ENCODE results near the gene MRTFA. TPM values are rescaled to one million over a fixed set of nuclear protein-coding genes. Genes with fewer than 3 reads are reported as not detected.

MRTFA gene
- total and polyA plus RNA-seq, 9 of the 15 experiments (the other 6 are each of a cell fraction or from before 2014, with no cell fraction given): 0.84 to 21.1 (median 3.7) TPM

DNA sequence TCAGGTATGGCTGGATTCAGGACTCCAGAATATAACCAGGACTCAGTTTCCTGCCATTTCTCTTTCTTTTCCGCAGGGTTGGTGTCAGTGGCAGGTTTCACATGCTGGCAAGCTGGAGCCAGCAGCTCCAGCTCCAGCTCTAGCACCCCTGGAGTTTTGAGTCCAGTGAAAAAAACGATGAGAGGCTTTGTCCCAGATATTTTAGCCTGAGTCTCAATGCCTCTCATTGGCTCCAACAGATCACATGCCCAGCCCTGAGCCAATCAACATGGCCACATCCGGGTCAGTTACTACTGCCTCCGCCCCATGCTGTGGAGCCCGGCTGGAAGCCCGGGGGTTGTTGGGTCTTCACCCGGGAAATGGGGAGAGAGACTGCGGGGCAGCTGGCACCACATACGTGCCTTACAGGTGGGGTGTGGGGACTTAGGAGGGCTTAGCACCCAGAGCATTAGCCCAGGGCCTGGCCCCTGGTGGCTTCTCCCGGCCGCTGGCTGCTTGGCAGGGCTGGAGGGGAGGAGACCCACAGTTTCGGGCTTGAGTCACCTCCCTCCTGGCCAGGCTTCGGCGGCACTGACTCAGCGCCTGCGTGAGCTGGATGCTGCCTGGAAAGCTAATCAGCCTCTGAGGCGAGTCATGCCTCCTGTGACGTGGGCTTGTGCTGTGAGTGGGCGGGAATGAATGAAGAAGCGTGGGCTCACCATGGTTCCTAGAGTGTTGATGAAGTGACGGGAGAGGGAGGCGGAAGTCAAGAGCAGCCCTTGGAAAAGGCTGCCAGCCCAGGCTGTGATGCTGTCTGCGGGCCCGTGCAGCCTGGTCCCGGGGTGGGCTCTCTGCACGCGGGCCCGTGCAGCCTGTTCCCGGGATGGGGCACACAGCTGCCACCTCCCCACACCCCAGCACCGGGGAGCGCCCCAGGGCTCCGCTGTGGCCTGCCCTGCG, 15.3 kb upstream of the MRTFA start (continued):
- TF ChIP-seq HNRNPH1 (optimal IDR thresholded peaks at IDR 0.05; ENCODE audit: low read depth, low read length): no peak
- TF ChIP-seq FOSL1 (tag; conservative IDR thresholded peaks at IDR 0.05): peak; percentile 91
- no peak for TF ChIP-seq BMI1 (IDR thresholded peaks at IDR 0.05; ENCODE audit: low read length)
- TF ChIP-seq LEF1 (IDR thresholded peaks at IDR 0.05): 0 out of 2 replicates have a peak, but pooled peaks have one; percentile 36
- peak; percentile 58 for TF ChIP-seq CBFA2T2 (conservative IDR thresholded peaks at IDR 0.05)
- peak; percentile 86 for TF ChIP-seq ATF7 (IDR thresholded peaks at IDR 0.05)
- TF ChIP-seq ZNF384 (IDR thresholded peaks at IDR 0.05; ENCODE audit: low read depth, low read length): peak; percentile 85
- TF ChIP-seq RBM25 (IDR thresholded peaks at IDR 0.05; ENCODE audit: low read depth, low read length, severe bottlenecking): peak; percentile 55
- 0 out of 2 replicates have a peak, but pooled peaks have one; percentile 44 for TF ChIP-seq GABPA (tag; conservative IDR thresholded peaks at IDR 0.05; ENCODE audit: low read depth)
- TF ChIP-seq RUNX1 (IDR thresholded peaks at IDR 0.05; ENCODE audit: low read depth): no peak
- TF ChIP-seq NCOA1 (IDR thresholded peaks at IDR 0.05; ENCODE audit: low read depth): no peak
- peak; percentile 39 for TF ChIP-seq RBBP5 (IDR thresholded peaks at IDR 0.05; ENCODE audit: borderline replicate concordance, insufficient read depth, low read length, poor library complexity, severe bottlenecking)
- no peak for TF ChIP-seq ZNF282 (CRISPR knock-in tag; IDR thresholded peaks at IDR 0.05)
- peak; percentile 93 for TF ChIP-seq POLR2B (IDR thresholded peaks at IDR 0.05; ENCODE audit: low read depth, partially characterized antibody)
- no peak for TF ChIP-seq IRF2 (CRISPR knock-in tag; IDR thresholded peaks at IDR 0.05)
- TF ChIP-seq PYGO2 (tag; IDR thresholded peaks at IDR 0.05): no peak
- TF ChIP-seq TEAD1 (CRISPR knock-in tag; IDR thresholded peaks at IDR 0.05): 0 out of 4 replicates have a peak, but pooled peaks of 1 of the 2 experiments have one; percentile 63
- TF ChIP-seq, protein P1, sequence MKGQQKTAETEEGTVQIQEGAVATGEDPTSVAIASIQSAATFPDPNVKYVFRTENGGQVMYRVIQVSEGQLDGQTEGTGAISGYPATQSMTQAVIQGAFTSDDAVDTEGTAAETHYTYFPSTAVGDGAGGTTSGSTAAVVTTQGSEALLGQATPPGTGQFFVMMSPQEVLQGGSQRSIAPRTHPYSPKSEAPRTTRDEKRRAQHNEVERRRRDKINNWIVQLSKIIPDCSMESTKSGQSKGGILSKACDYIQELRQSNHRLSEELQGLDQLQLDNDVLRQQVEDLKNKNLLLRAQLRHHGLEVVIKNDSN (CRISPR knock-in tag; IDR thresholded peaks at IDR 0.05): peak; percentile 99
- TF ChIP-seq GTF2A2 (tag; IDR thresholded peaks at IDR 0.05): no peak
- peak; percentile 92 for TF ChIP-seq KDM5B (IDR thresholded peaks at IDR 0.05; ENCODE audit: insufficient replicate concordance, low read depth, low read length)
- peak; percentile 74 for TF ChIP-seq ZNF121 (CRISPR knock-in tag; conservative IDR thresholded peaks at IDR 0.05)
- no peak for TF ChIP-seq HMG20B (CRISPR knock-in tag; IDR thresholded peaks at IDR 0.05)
- TF ChIP-seq NCOA6 (IDR thresholded peaks at IDR 0.05): no peak
- TF ChIP-seq, protein P2, sequence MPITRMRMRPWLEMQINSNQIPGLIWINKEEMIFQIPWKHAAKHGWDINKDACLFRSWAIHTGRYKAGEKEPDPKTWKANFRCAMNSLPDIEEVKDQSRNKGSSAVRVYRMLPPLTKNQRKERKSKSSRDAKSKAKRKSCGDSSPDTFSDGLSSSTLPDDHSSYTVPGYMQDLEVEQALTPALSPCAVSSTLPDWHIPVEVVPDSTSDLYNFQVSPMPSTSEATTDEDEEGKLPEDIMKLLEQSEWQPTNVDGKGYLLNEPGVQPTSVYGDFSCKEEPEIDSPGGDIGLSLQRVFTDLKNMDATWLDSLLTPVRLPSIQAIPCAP (CRISPR knock-in tag; IDR thresholded peaks at IDR 0.05; ENCODE audit: borderline replicate concordance): no peak
- TF ChIP-seq ATF1 (CRISPR knock-in tag; IDR thresholded peaks at IDR 0.05): no peak
- TF ChIP-seq ATF1 (tag; IDR thresholded peaks at IDR 0.05): peak; percentile 93
- TF ChIP-seq NCOR1 (IDR thresholded peaks at IDR 0.05): no peak; the same call in 1 of the 2 replicates
- TF ChIP-seq NFE2 (IDR thresholded peaks at IDR 0.05; ENCODE audit: low read depth): peak; percentile 86
- peak; percentile 96 for TF ChIP-seq RBFOX2 (IDR thresholded peaks at IDR 0.05; ENCODE audit: low read depth, low read length)
- TF ChIP-seq NRF1 (conservative IDR thresholded peaks at IDR 0.05 in 1 of 2, IDR thresholded peaks at IDR 0.05 in 1 of 2): peak; percentile 93 to 94
